HEK293 (cell line): ENCODE data around the gene BEST3.

Experiments used
- CTCF ChIA-PET: fragments of 350-600 bp; formaldehyde crosslinking; extraction: SDS; loops from one replicate; lab custom pipeline; 2021; ENCODE audit warnings: antibody characterized with exemption; lab: Yijun Ruan, JAX
- POLR2A ChIA-PET: fragments of 300-600 bp; formaldehyde crosslinking; extraction: SDS; loops from one replicate; lab custom pipeline; 2020; ENCODE audit warnings: antibody characterized with exemption, inconsistent platforms; lab: Yijun Ruan, JAX
- H3K27ac ChIP-seq: fragments of 200-500 bp; sonication (Bioruptor generic); 2 replicates; pipeline ENCODE4 v1.5.1; 2014; ENCODE audit warnings: low read depth, low read length, control low read depth, inconsistent platforms; ENCODE audit errors: extremely low read depth
- H3K36me3 ChIP-seq, 2 experiments: fragments of 200-500 bp in 1 of 2; sonication (Bioruptor generic) in 1 of 2; 1 replicate in 1 of 2; 2 replicates in 1 of 2; pipeline ENCODE4 v1.5.1; 2014 to 2017; ENCODE audit warnings: inconsistent platforms in 2 of 2, low read length in 2 of 2; ENCODE audit not compliant: control insufficient read depth in 2 of 2, insufficient read depth in 1 of 2
- H3K4me1 ChIP-seq: fragments of 200-500 bp; sonication (Bioruptor generic); 2 replicates; pipeline ENCODE4 v1.5.1; 2014; ENCODE audit warnings: mild to moderate bottlenecking, low read length, inconsistent platforms; ENCODE audit not compliant: control insufficient read depth, insufficient read depth
- H3K4me3 ChIP-seq: 2 replicates; pipeline ENCODE4 v1.5.1; 2011; ENCODE audit warnings: low read depth, mild to moderate bottlenecking, control low read depth, low read length, moderate library complexity
- H3K9me3 ChIP-seq: fragments of 200-500 bp; sonication (Bioruptor generic); 2 replicates; pipeline ENCODE4 v1.5.1; 2014; ENCODE audit warnings: low read depth, low read length, inconsistent platforms; ENCODE audit not compliant: control insufficient read depth, insufficient read depth
- ATF2 ChIP-seq: fragments of 450-650 bp; formaldehyde crosslinking; IDR thresholded peaks from 2 replicates; pipeline ENCODE4 v1.5.1; 2016; ENCODE audit warnings: missing biosample characterization, missing genetic modification characterization, low read depth
- IKZF3 ChIP-seq: fragments of 450-650 bp; IDR thresholded peaks from 2 replicates; pipeline ENCODE4 v1.5.0; 2018; ENCODE audit warnings: missing biosample characterization, mild to moderate bottlenecking, missing genetic modification characterization, moderate library complexity
- KLF16 ChIP-seq: fragments of 450-650 bp; formaldehyde crosslinking; IDR thresholded peaks from 2 replicates; pipeline ENCODE4 v1.5.1; 2017; ENCODE audit warnings: missing biosample characterization, missing genetic modification characterization
- MYNN ChIP-seq: fragments of 450-650 bp; formaldehyde crosslinking; IDR thresholded peaks from 2 replicates; pipeline ENCODE4 v1.5.1; 2016; ENCODE audit warnings: missing biosample characterization, missing genetic modification characterization, borderline replicate concordance
- MZF1 ChIP-seq: fragments of 450-650 bp; formaldehyde crosslinking; IDR thresholded peaks from 2 replicates; pipeline ENCODE4 v1.5.1; 2017; ENCODE audit warnings: missing biosample characterization, missing genetic modification characterization, borderline replicate concordance
- PRDM2 ChIP-seq: fragments of 450-650 bp; formaldehyde crosslinking; IDR thresholded peaks from 2 replicates; pipeline ENCODE4 v1.5.1; 2016; ENCODE audit warnings: missing biosample characterization, missing genetic modification characterization, borderline replicate concordance
- REPIN1 ChIP-seq: fragments of 450-650 bp; formaldehyde crosslinking; IDR thresholded peaks from 2 replicates; pipeline ENCODE4 v1.5.1; 2017; ENCODE audit warnings: missing biosample characterization, missing genetic modification characterization, low read depth
- ZBTB17 ChIP-seq: fragments of 450-650 bp; formaldehyde crosslinking; IDR thresholded peaks from 2 replicates; pipeline ENCODE4 v1.5.1; 2016; ENCODE audit warnings: missing biosample characterization, missing genetic modification characterization
- ZBTB7A ChIP-seq: fragments of 450-650 bp; formaldehyde crosslinking; IDR thresholded peaks from 2 replicates; pipeline ENCODE4 v1.5.1; 2016; ENCODE audit warnings: low read depth, missing biosample characterization, missing genetic modification characterization
- ZBTB8A ChIP-seq: fragments of 450-650 bp; formaldehyde crosslinking; IDR thresholded peaks from 2 replicates; pipeline ENCODE4 v1.5.1; 2016; ENCODE audit warnings: missing biosample characterization, missing genetic modification characterization
- ZIC2 ChIP-seq: fragments of 450-650 bp; formaldehyde crosslinking; IDR thresholded peaks from 2 replicates; pipeline ENCODE4 v1.5.1; 2016; ENCODE audit warnings: missing biosample characterization, missing genetic modification characterization
- ZNF155 ChIP-seq: fragments of 450-650 bp; formaldehyde crosslinking; IDR thresholded peaks from 2 replicates; pipeline ENCODE4 v1.5.1; 2016; ENCODE audit warnings: missing biosample characterization, missing genetic modification characterization
- ZNF394 ChIP-seq: fragments of 450-650 bp; formaldehyde crosslinking; IDR thresholded peaks from 2 replicates; pipeline ENCODE4 v1.5.1; 2016; ENCODE audit warnings: missing biosample characterization, missing genetic modification characterization, mild to moderate bottlenecking, moderate library complexity, borderline replicate concordance
- ZNF404 ChIP-seq: fragments of 450-650 bp; formaldehyde crosslinking; IDR thresholded peaks from 2 replicates; pipeline ENCODE4 v1.5.1; 2017; ENCODE audit warnings: missing biosample characterization, missing genetic modification characterization
- ZNF473 ChIP-seq: fragments of 450-650 bp; formaldehyde crosslinking; IDR thresholded peaks from 2 replicates; pipeline ENCODE4 v1.5.1; 2017; ENCODE audit warnings: missing biosample characterization, missing genetic modification characterization
- ZNF48 ChIP-seq: fragments of 450-650 bp; formaldehyde crosslinking; IDR thresholded peaks from 2 replicates; pipeline ENCODE4 v1.5.1; 2016; ENCODE audit warnings: missing biosample characterization, missing genetic modification characterization
- ZNF561 ChIP-seq: fragments of 450-650 bp; IDR thresholded peaks from 2 replicates; pipeline ENCODE4 v1.5.1; 2018; ENCODE audit warnings: missing biosample characterization, missing genetic modification characterization, borderline replicate concordance

The BEST3 gene

GRCh38 chr12:69642531-69642930 lies 56.6 kb downstream of the BEST3 start:
- Histone ChIP-seq H3K9me3 (no peaks in the 10 kb centered on the region), H3K4me3 (no peak overlapping the region), H3K36me3 (no peaks in the 10 kb centered on the region), H3K27ac (no peak overlapping the region), H3K4me1 (no peaks in the 10 kb centered on the region)
- no peak for TF ChIP-seq ZBTB8A (tag by site-specific recombination)
- TF ChIP-seq PRDM2 (tag by site-specific recombination): no peak
- no peak for TF ChIP-seq ZNF561 (tag by site-specific recombination)
- no peak for TF ChIP-seq ZIC2
- no peak for TF ChIP-seq ZNF155 (tag by site-specific recombination)
- TF ChIP-seq ATF2: no peak
- no peak for TF ChIP-seq ZNF48 (tag by site-specific recombination)
- TF ChIP-seq IKZF3 (tag by site-specific recombination): no peak
- no peak for TF ChIP-seq ZNF404 (tag by site-specific recombination)
- ChIA-PET POLR2A (no interaction called here), CTCF (no interaction called here)

GRCh38 chr12:69641546-69641945 lies 57.6 kb downstream of the BEST3 start:
- no peaks in the 10 kb centered on the region for H3K36me3 ChIP-seq
- CTCF ChIA-PET: interaction anchor here (0.7 to 4.3 kb wide), 2 partner anchors 12 to 248 kb away, joined by 3 to 33 read pairs; no protein-coding TSS in a partner anchor
- POLR2A ChIA-PET: no interaction called here
- TF ChIP-seq KLF16 (tag by site-specific recombination): no peak
- TF ChIP-seq MZF1 (tag by site-specific recombination): no peak
- TF ChIP-seq ZBTB7A (tag by site-specific recombination): no peak
- TF ChIP-seq IKZF3 (tag by site-specific recombination): no peak
- no peak for TF ChIP-seq REPIN1 (tag by site-specific recombination)
- TF ChIP-seq MYNN (tag by site-specific recombination): no peak
- no peak for TF ChIP-seq ZNF473 (tag by site-specific recombination)
- TF ChIP-seq ZNF394 (tag by site-specific recombination): no peak
- no peak for TF ChIP-seq ZBTB17 (tag by site-specific recombination)
- TF ChIP-seq, all 188 proteins: peak for 0
- H3K4me3 ChIP-seq: no peak overlapping the region
- H3K9me3 ChIP-seq: no peaks in the 10 kb centered on the region
- no peak overlapping the region for H3K27ac ChIP-seq
- no peaks in the 10 kb centered on the region for H3K4me1 ChIP-seq
